GM23338 (cell line): Measurements from ENCODE around the gene R3HDM2. TPM values are rescaled to one million over a fixed set of nuclear protein-coding genes. Genes with fewer than 3 reads are reported as not detected.
A peak's percentile ranks its signal among the peaks of the same experiment; 100 is the strongest.

Experiments used
- ATAC-seq: fragments of 200-7000 bp; cut with Tn5 transposase; 3 replicates; pipeline ENCODE4 v1.9.1; 2020
- DNase-seq: peaks from one replicate; pipeline ENCODE4 v3.0.0-alpha.2; 2015; ENCODE audit warnings: low spot score
- H2AFZ ChIP-seq: fragments of 200-600 bp; sonication (generic); 2 replicates; pipeline ENCODE4 v1.8.0; 2016; ENCODE audit warnings: antibody characterized with exemption, mild to moderate bottlenecking, moderate library complexity
- H3F3A ChIP-seq: fragments of 200-600 bp; sonication (generic); replicated peaks from 2 replicates; pipeline ENCODE4 v1.8.0; 2017; ENCODE audit warnings: antibody characterized with exemption, mixed run types, low read depth
- H3K27ac ChIP-seq: fragments of 200-600 bp; sonication (generic); 2 replicates; pipeline ENCODE4 v1.6.1; 2016; ENCODE audit warnings: low read depth
- H3K27me3 ChIP-seq: fragments of 200-600 bp; sonication (generic); 2 replicates; pipeline ENCODE4 v1.8.0; 2016; ENCODE audit warnings: mild to moderate bottlenecking, mixed run types, moderate library complexity; ENCODE audit not compliant: insufficient read depth
- H3K36me3 ChIP-seq: fragments of 200-600 bp; sonication (generic); 2 replicates; pipeline ENCODE4 v1.8.0; 2016; ENCODE audit warnings: mild to moderate bottlenecking; ENCODE audit not compliant: insufficient read depth
- H3K4me1 ChIP-seq: fragments of 200-600 bp; sonication (generic); 2 replicates; pipeline ENCODE4 v1.8.0; 2016; ENCODE audit warnings: mild to moderate bottlenecking, moderate library complexity; ENCODE audit not compliant: insufficient read depth
- H3K4me2 ChIP-seq: fragments of 200-600 bp; sonication (generic); 2 replicates; pipeline ENCODE4 v1.7.1; 2017; ENCODE audit warnings: mixed run types
- H3K4me3 ChIP-seq: fragments of 200-600 bp; sonication (generic); 2 replicates; pipeline ENCODE4 v1.6.1; 2016; ENCODE audit warnings: mixed run types
- H3K79me2 ChIP-seq: fragments of 200-600 bp; sonication (generic); replicated peaks from 2 replicates; pipeline ENCODE4 v1.8.0; 2017; ENCODE audit warnings: mild to moderate bottlenecking; ENCODE audit not compliant: insufficient read depth
- H3K9me2 ChIP-seq: fragments of 200-600 bp; sonication (generic); 2 replicates; pipeline ENCODE4 v1.8.0; 2017; ENCODE audit not compliant: insufficient read depth
- H4K20me1 ChIP-seq: fragments of 200-600 bp; sonication (generic); replicated peaks from 2 replicates; pipeline ENCODE4 v1.8.0; 2017; ENCODE audit warnings: mild to moderate bottlenecking; ENCODE audit not compliant: insufficient read depth
- H3K27ac Mint-ChIP-seq: 2 replicates; pipeline ENCODE4 v1.8.0; 2020; ENCODE audit warnings: inconsistent platforms, mild to moderate bottlenecking, moderate library complexity, mixed read lengths
- H3K27me3 Mint-ChIP-seq: 3 replicates; pipeline ENCODE4 v1.8.0; 2022; ENCODE audit warnings: low read depth, mild to moderate bottlenecking, moderate library complexity, mixed read lengths, inconsistent platforms; ENCODE audit not compliant: insufficient read depth, poor library complexity
- H3K36me3 Mint-ChIP-seq: 3 replicates; pipeline ENCODE4 v1.8.0; 2021; ENCODE audit warnings: low read depth, mild to moderate bottlenecking, inconsistent platforms, moderate library complexity, mixed read lengths
- H3K4me1 Mint-ChIP-seq: 3 replicates; pipeline ENCODE4 v1.8.0; 2020; ENCODE audit warnings: mild to moderate bottlenecking, inconsistent platforms, mixed read lengths
- H3K4me3 Mint-ChIP-seq: 3 replicates; pipeline ENCODE4 v1.8.0; 2021; ENCODE audit warnings: moderate library complexity, mild to moderate bottlenecking, inconsistent platforms, mixed read lengths
- H3K9me3 Mint-ChIP-seq: 3 replicates; pipeline ENCODE4 v1.8.0; 2020; ENCODE audit warnings: moderate library complexity, mild to moderate bottlenecking, inconsistent platforms, mixed read lengths
- ETS1 ChIP-seq: IDR thresholded peaks from 2 replicates; pipeline ENCODE4 v1.6.1; 2016; ENCODE audit warnings: antibody characterized with exemption
- EZH2 ChIP-seq: fragments of 200-600 bp; sonication (generic); IDR thresholded peaks from one replicate; pipeline ENCODE4 v1.8.0; 2017; ENCODE audit warnings: antibody characterized with exemption, mild to moderate bottlenecking, low read depth; ENCODE audit not compliant: unreplicated experiment
- EZH2phosphoT487 ChIP-seq: fragments of 200-600 bp; sonication (generic); IDR thresholded peaks from one replicate; pipeline ENCODE4 v1.8.1; 2018; ENCODE audit warnings: antibody characterized with exemption; ENCODE audit not compliant: unreplicated experiment
- POLR2AphosphoS5 ChIP-seq: IDR thresholded peaks from 2 replicates; pipeline ENCODE4 v1.6.1; 2016; ENCODE audit warnings: antibody characterized with exemption, low read depth
- REST ChIP-seq: IDR thresholded peaks from one replicate; pipeline ENCODE4 v1.6.1; 2018; ENCODE audit warnings: antibody characterized with exemption; ENCODE audit not compliant: unreplicated experiment
- STAT1 ChIP-seq: IDR thresholded peaks from one replicate; pipeline ENCODE4 v1.6.1; 2016; ENCODE audit warnings: antibody characterized with exemption; ENCODE audit not compliant: unreplicated experiment
- ZNF462 ChIP-seq: fragments of 250-450 bp; sonication (Bioruptor Pico); IDR thresholded peaks from 2 replicates; pipeline ENCODE4 v1.5.0; 2020; ENCODE audit warnings: mild to moderate bottlenecking, moderate library complexity
- polyA plus RNA-seq: library from polyadenylated mRNA; unstranded; fragments of >200 nt; fragmentation: Nextera tagmentation; extraction: Ambion mirVana; gene quantifications from 2 replicates; pipeline ENCODE4 v1.2.1, GENCODE V29; 2016
- total RNA-seq: library from RNA; depleted of rRNA; stranded (reverse); fragments of >200 nt; shearing (Covaris generic); gene quantifications from 2 replicates; pipeline ENCODE4 v1.2.3, GENCODE V29; 2014

The R3HDM2 gene
- total and polyA plus RNA-seq, 2 experiments from 2014 or later, result 9.6 to 19.6 TPM

GRCh38 chr12:57222286-57223190 lies 208.3 kb downstream of the R3HDM2 start:
- Histone ChIP-seq H3K79me2 (no peaks in the 10 kb centered on the region), H3K36me3 (no peaks in the 10 kb centered on the region), H3K27ac (no peak overlapping the region), H2AFZ (no peak overlapping the region), H3F3A (peaks cover 24% of the 10 kb centered on the region; the same call in 1 of the 2 replicates), H3K27me3 (peaks cover 99% of the 10 kb centered on the region), H4K20me1 (peaks cover 7% of the 10 kb centered on the region; the same call in 1 of the 2 replicates), H3K4me1 (peaks cover 60% of the 10 kb centered on the region), H3K9me2 (no peaks in the 10 kb centered on the region), H3K4me2 (peak overlapping the region; percentile 76), H3K4me3 (peak overlapping the region; percentile 43; the same call in 1 of the 2 replicates)
- ATAC-seq, result no peak
- no peaks in the 10 kb centered on the region; the same call in 2 of the 3 replicates for H3K36me3 Mint-ChIP-seq
- peak; percentile 47 for DNase-seq
- H3K9me3 Mint-ChIP-seq, result peaks cover 3% of the 10 kb centered on the region
- H3K27ac Mint-ChIP-seq, result no peak overlapping the region
- H3K4me1 Mint-ChIP-seq, result peaks cover 67% of the 10 kb centered on the region
- H3K4me3 Mint-ChIP-seq, result peak overlapping the region; percentile 20; the same call in 2 of the 3 replicates
- peak; percentile 14 for TF ChIP-seq EZH2
- TF ChIP-seq ETS1, result no peak
- H3K27me3 Mint-ChIP-seq, result peaks cover 91% of the 10 kb centered on the region

DNA sequence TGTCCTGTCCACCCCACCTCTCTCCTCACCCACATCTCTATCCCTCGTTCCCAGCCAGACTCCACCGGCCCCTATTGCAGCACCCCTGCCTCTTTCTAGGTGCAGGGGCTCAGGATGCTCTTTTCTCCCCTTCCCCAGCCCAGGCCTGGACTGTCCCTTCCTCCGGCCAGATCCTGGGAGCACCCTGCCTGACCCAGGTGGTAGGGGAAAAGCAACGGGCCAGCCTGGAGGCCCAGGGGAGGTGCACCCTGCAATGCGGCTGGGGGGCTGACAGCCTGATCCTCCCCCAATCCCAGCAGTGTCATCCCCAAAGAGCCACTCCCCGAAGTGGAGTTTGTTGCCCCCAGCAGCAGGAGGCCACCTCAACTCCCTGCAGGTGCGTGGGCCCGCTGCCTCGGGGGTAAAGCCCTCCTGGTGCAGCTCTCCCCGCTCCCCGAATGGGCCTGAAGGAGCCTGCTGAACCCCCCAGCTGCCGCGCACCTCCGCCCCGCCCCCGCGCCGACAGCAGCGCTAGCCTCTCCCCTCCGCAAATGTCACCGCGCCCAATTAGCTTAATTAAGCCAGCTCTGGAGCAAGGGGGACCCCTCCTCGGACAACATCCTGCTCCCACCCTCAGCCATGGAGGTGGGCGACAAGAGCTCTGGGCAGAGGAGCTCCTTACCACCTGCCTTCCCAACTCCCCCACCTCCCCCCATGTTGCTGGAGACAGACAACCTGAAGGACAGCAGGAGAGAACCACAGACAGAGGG lies 209.5 kb downstream of the R3HDM2 start:
- Histone ChIP-seq H3K27me3 (peaks cover 99% of the 10 kb centered on the region), H3K27ac (no peak overlapping the region), H4K20me1 (peaks cover 7% of the 10 kb centered on the region; the same call in 1 of the 2 replicates), H3K4me1 (peaks cover 51% of the 10 kb centered on the region), H3K9me2 (no peaks in the 10 kb centered on the region), H3K79me2 (no peaks in the 10 kb centered on the region), H3K4me3 (peak overlapping the region; percentile 43), H3K4me2 (peak overlapping the region; percentile 76), H3K36me3 (no peaks in the 10 kb centered on the region), H2AFZ (no peak overlapping the region), H3F3A (peaks cover 21% of the 10 kb centered on the region; the same call in 1 of the 2 replicates)
- no peaks in the 10 kb centered on the region; the same call in 2 of the 3 replicates for H3K36me3 Mint-ChIP-seq
- ATAC-seq (no peak), DNase-seq (no peak)
- H3K4me1 Mint-ChIP-seq, result peaks cover 62% of the 10 kb centered on the region
- peaks cover 3% of the 10 kb centered on the region; the same call in 2 of the 3 replicates for H3K9me3 Mint-ChIP-seq
- H3K27ac Mint-ChIP-seq, result no peak overlapping the region
- H3K27me3 Mint-ChIP-seq, result peaks cover 93% of the 10 kb centered on the region
- peak overlapping the region; percentile 49 for H3K4me3 Mint-ChIP-seq
- TF ChIP-seq STAT1 (no peak), REST (no peak), ZNF462 (CRISPR knock-in tag) (no peak), EZH2phosphoT487 (no peak), POLR2AphosphoS5 (no peak)
